Ascending aorta (tissue), 2 donors: ENCODE results near the gene SERINC5. TPM values are rescaled to one million over a fixed set of nuclear protein-coding genes. Genes with fewer than 3 reads are reported as not detected.
"Not testable (repeated sequence)": the region's sequence is repeated elsewhere in the genome, so short reads cannot be mapped to it uniquely, and the experiment has no call there.

Experiments
- DNase-seq, 2 donors: peaks; one replicate each; pipeline ENCODE4 v3.0.0-alpha.2; 2019; ENCODE audit warnings: low spot score in 2 of 2
- H3K27ac ChIP-seq, 2 donors: fragments of 200-600 bp; sonication (generic); one replicate each; pipeline ENCODE4 v1.5.1; 2016 to 2017; ENCODE audit warnings: mild to moderate bottlenecking in 1 of 2
- H3K27me3 ChIP-seq: fragments of 200-600 bp; sonication (generic); one replicate; pipeline ENCODE4 v1.5.1; 2017
- H3K36me3 ChIP-seq, 2 donors: fragments of 200-600 bp; sonication (generic); one replicate each; pipeline ENCODE4 v1.5.1; 2016
- H3K4me1 ChIP-seq, 2 donors: fragments of 200-600 bp; sonication (generic); one replicate each; pipeline ENCODE4 v1.5.1; 2016 to 2017; ENCODE audit warnings: mild to moderate bottlenecking in 1 of 2
- H3K4me3 ChIP-seq, 2 donors: fragments of 200-600 bp; sonication (generic); one replicate each; pipeline ENCODE4 v1.5.1; 2016 to 2017; ENCODE audit warnings: mild to moderate bottlenecking in 1 of 2
- H3K9me3 ChIP-seq, 2 donors: fragments of 200-600 bp; sonication (generic); one replicate each; pipeline ENCODE4 v1.5.1; 2016
- intact Hi-C: fragments of 100-400 bp; cut with DNase I; formaldehyde crosslinking; loops from one replicate; pipeline ENCODE4 v1.15.1; 2023
- total RNA-seq: library from RNA; depleted of rRNA; stranded (reverse); fragments of >200 nt; gene quantifications from one replicate; pipeline ENCODE4 v1.1.0, GENCODE V29; 2016
- TF ChIP-seq, protein P1 (sequence below), 3 experiments: fragments of 200-600 bp in 2 of 3; fragments of 450-650 bp in 1 of 3; sonication (generic) in 2 of 3; IDR thresholded peaks; one replicate each; pipeline ENCODE4 v1.5.1; 2016 to 2019; ENCODE audit warnings: antibody characterized with exemption in 3 of 3, mild to moderate bottlenecking in 1 of 3, moderate library complexity in 1 of 3

SERINC5 gene
- total RNA-seq, 1 donor from 2014 or later: 3.4 TPM

- intact Hi-C loops: loop anchor here (1.0 to 5.0 kb wide), 4 partner anchors 165 to 580 kb away; partner anchors contain the start of genes SERINC5 and ZFYVE16
- Histone ChIP-seq H3K4me1 (no peaks in the 10 kb centered on the region), H3K4me3 (no peak overlapping the region), H3K27ac (peak overlapping the region in 1 of 2 donors; percentile 12), H3K27me3 (no peaks in the 10 kb centered on the region), H3K9me3 (no peaks in the 10 kb centered on the region), H3K36me3 (no peaks in the 10 kb centered on the region)
- no peak for DNase-seq
- TF ChIP-seq, protein P1, sequence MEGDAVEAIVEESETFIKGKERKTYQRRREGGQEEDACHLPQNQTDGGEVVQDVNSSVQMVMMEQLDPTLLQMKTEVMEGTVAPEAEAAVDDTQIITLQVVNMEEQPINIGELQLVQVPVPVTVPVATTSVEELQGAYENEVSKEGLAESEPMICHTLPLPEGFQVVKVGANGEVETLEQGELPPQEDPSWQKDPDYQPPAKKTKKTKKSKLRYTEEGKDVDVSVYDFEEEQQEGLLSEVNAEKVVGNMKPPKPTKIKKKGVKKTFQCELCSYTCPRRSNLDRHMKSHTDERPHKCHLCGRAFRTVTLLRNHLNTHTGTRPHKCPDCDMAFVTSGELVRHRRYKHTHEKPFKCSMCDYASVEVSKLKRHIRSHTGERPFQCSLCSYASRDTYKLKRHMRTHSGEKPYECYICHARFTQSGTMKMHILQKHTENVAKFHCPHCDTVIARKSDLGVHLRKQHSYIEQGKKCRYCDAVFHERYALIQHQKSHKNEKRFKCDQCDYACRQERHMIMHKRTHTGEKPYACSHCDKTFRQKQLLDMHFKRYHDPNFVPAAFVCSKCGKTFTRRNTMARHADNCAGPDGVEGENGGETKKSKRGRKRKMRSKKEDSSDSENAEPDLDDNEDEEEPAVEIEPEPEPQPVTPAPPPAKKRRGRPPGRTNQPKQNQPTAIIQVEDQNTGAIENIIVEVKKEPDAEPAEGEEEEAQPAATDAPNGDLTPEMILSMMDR (IDR thresholded peaks at IDR 0.05): no peak
Measured at GRCh38 chr5:80092486-80093107, 163.3 kb downstream of the SERINC5 start.

DNA sequence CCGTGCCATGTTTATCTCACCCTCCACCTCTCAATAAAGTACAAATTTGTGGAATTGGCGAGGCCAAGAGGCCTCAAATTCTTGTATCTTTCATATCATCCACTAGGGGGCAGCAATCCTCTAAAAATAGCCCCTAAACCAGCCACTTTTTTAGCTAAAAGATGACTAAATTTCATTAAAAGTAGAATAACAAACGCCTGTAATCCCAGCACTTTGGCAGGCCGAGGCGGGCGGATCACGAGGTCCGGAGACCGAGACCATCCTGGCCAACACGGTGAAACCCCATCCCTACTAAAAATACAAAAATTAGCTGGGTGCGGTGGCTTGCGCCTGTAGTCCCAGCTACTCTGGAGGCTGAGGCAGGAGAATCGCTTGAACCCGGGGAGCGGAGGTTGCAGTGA, 164.1 kb downstream of the SERINC5 start:
- Histone ChIP-seq H3K4me3 (peak overlapping the region in 1 of 2 donors; percentile 43), H3K27ac (peak overlapping the region in 1 of 2 donors; percentile 12)
- not testable (repeated sequence) for H3K27me3 ChIP-seq, H3K36me3 ChIP-seq, H3K9me3 ChIP-seq, H3K4me1 ChIP-seq
- DNase-seq: peak in 1 of 2 donors; percentile 71
- intact Hi-C loops: loop anchor here (1.0 to 5.0 kb wide), 4 partner anchors 166 to 581 kb away; partner anchors contain the start of genes SERINC5 and ZFYVE16
- TF ChIP-seq, protein P1 (IDR thresholded peaks at IDR 0.05): peak; percentile 67 to 80 (median 78)

DNA sequence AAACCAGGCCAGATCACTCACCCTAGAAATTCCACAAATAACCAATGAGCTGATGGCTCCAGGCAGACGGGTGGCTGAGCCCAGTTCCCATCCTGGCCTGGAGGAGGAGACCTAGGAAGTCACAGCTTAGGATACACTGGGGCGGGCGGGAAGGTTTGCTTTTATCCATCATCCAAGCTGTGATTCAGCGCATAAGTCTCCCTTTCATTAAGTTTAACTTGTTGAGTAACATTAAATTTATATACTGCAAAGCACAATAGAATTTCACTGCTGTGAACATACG, 165.0 kb downstream of the SERINC5 start:
- Histone ChIP-seq H3K36me3 (no peaks in the 10 kb centered on the region), H3K4me1 (no peaks in the 10 kb centered on the region), H3K4me3 (no peak overlapping the region), H3K27me3 (no peaks in the 10 kb centered on the region), H3K27ac (no peak overlapping the region), H3K9me3 (no peaks in the 10 kb centered on the region)
- DNase-seq: no peak
- intact Hi-C loops: loop anchor here (5.0 kb wide), 3 partner anchors 166 to 581 kb away; partner anchors contain the start of genes SERINC5 and ZFYVE16
- TF ChIP-seq, protein P1 (IDR thresholded peaks at IDR 0.05): no peak

DNA sequence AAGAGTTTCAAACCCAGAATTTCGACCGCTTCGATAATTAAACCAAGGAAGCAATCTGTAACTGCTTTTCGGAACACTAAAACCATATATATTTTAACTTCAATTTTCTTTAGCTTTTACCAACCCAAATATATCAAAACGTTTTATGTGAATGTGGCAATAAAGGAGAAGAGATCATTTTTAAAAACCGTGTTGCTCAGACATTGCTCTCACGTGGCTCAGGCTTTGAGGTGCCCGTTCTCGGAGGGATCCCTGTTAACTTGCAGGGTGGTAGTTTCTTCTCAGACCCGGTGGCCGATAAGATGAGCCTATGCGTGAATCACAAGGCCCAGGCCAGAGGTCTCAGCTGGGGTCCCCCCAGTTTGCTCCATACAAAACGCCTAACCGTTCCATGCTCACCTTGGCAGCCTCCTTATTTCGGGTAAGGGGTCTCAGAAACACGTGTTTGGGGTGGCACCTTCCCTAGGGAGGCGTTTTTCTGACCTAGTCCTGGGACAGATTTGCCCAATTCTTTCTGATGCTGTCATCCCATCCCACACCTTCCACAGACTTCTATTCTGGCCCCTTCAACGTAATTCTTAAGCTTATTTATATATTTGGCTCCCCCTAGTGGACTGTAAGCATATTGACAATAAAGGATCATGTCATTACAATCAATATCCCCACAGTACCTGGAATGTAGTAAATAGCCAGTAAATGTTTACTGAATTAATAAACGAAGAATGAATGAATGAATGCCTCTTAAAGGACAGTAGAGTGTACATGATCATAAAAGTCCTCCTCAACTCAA, 172.6 kb downstream of the SERINC5 start:
- Histone ChIP-seq H3K36me3 (no peaks in the 10 kb centered on the region), H3K27me3 (no peaks in the 10 kb centered on the region), H3K9me3 (no peaks in the 10 kb centered on the region), H3K4me3 (peak overlapping the region; percentile 42 to 54), H3K4me1 (no peaks in the 10 kb centered on the region), H3K27ac (peak overlapping the region; percentile 77 to 81)
- intact Hi-C loops: loop anchor here (1.0 to 10.0 kb wide), 5 partner anchors 92 to 572 kb away; partner anchors contain the start of genes DHFR, MSH3 and MTX3
- TF ChIP-seq, protein P1 (IDR thresholded peaks at IDR 0.05): peak; percentile 49 to 72 (median 60)
- peak in 1 of 2 donors; percentile 65 for DNase-seq

GRCh38 chr5:80082731-80083100, 173.1 kb downstream of the SERINC5 start:
- peak in 1 of 2 donors; percentile 78 for DNase-seq
- Histone ChIP-seq H3K4me1 (no peaks in the 10 kb centered on the region), H3K27me3 (no peaks in the 10 kb centered on the region), H3K27ac (peak overlapping the region; percentile 77 to 81), H3K4me3 (peak overlapping the region; percentile 42 to 54), H3K9me3 (no peaks in the 10 kb centered on the region), H3K36me3 (no peaks in the 10 kb centered on the region)
- TF ChIP-seq, protein P1 (IDR thresholded peaks at IDR 0.05): peak; percentile 66 to 96 (median 93)
- intact Hi-C loops: loop anchor here (1.0 to 10.0 kb wide), 5 partner anchors 91 to 572 kb away; partner anchors contain the start of genes DHFR, MSH3 and MTX3
